Activated CD4-positive, alpha-beta T cell treated with anti-CD3 and anti-CD28 coated beads for 36 hours (primary cell): ENCODE results near the gene DDX23. TPM values are rescaled to one million over a fixed set of nuclear protein-coding genes. Genes with fewer than 3 reads are reported as not detected.
"Not testable (repeated sequence)": the region's sequence is repeated elsewhere in the genome, so short reads cannot be mapped to it uniquely, and the experiment has no call there.

Experiments used
- ATAC-seq: fragments of 200-7000 bp; cut with Tn5 transposase; one replicate; pipeline ENCODE4 v1.10.0; 2021; ENCODE audit warnings: mild to moderate bottlenecking, moderate library complexity
- CTCF ChIA-PET: fragments of 350-600 bp; sonication (Branson Sonifier 250); formaldehyde crosslinking; loops from one replicate; lab custom pipeline; 2021; ENCODE audit warnings: antibody characterized with exemption; lab: Charles Lee
- POLR2A ChIA-PET: fragments of 350-600 bp; sonication (Branson Sonifier 250); formaldehyde crosslinking; loops from one replicate; lab custom pipeline; 2021; ENCODE audit warnings: antibody characterized with exemption, inconsistent platforms; lab: Charles Lee
- DNase-seq: peaks from one replicate; pipeline ENCODE4 v3.0.0-alpha.2; 2020
- H3K27ac Mint-ChIP-seq: one replicate; pipeline ENCODE4 v1.8.0; 2021; ENCODE audit warnings: mixed read lengths
- H3K27me3 Mint-ChIP-seq: one replicate; pipeline ENCODE4 v1.8.0; 2021; ENCODE audit warnings: mixed read lengths
- H3K36me3 Mint-ChIP-seq: one replicate; pipeline ENCODE4 v1.8.0; 2021; ENCODE audit warnings: low read depth, mixed read lengths
- H3K4me1 Mint-ChIP-seq: one replicate; pipeline ENCODE4 v1.8.0; 2021; ENCODE audit warnings: mixed read lengths
- H3K4me3 Mint-ChIP-seq: one replicate; pipeline ENCODE4 v1.8.0; 2021; ENCODE audit warnings: mild to moderate bottlenecking, moderate library complexity, mixed read lengths
- H3K9me3 Mint-ChIP-seq: one replicate; pipeline ENCODE4 v1.8.0; 2021; ENCODE audit warnings: low read depth, mixed read lengths
- intact Hi-C, 2 experiments: fragments of 100-400 bp; cut with DNase I in 1 of 2; cut with micrococcal nuclease in 1 of 2; formaldehyde crosslinking; loops; one replicate each; pipeline versions ENCODE4 v1.14.2 to v1.15.1; 2022 to 2024; cut with DNase I, micrococcal nuclease
- total RNA-seq, 2 experiments: library from RNA; stranded (reverse); gene quantifications; one replicate each; pipeline ENCODE4 v1.2.3, GENCODE V29; 2021

Gene DDX23
- total RNA-seq, 2 experiments from 2014 or later = 115 to 120 TPM

DNA sequence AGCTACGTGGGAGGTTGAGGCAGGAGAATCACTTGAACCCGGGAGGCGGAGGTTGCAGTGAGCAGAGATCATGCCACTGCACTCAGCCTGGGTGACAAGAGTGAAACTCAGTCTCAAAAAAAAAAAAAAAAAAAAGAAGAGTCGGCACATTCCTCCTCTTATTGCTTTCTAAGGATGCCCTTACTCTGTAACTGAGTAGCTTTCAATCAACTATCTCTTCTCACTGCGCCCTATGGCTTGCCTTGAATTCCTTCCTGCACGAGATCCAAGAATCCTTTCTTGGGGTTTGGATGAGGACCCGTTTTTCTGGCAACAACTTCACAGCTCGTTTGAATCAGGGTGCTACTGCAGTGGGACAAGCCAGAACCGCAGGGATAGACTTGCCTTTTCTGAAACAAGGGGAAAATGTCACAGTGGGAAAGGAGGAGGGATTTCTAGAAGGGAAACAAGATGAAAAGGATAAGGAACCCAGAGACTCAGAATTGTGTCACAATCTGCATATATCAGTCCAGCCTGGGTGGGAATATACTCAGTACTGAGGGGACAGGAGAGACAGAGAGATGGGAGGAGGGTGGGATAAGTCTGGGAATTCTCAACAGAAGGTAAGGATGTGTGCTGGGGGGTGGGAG is 29.8 kb upstream of the DDX23 start:
- Mint-ChIP-seq H3K4me1 (peaks cover 7% of the 10 kb centered on the region), H3K27me3 (peaks cover 22% of the 10 kb centered on the region), H3K4me3 (no peak overlapping the region), H3K36me3 (no peaks in the 10 kb centered on the region), H3K27ac (no peak overlapping the region), H3K9me3 (no peaks in the 10 kb centered on the region)
- ChIA-PET CTCF (interaction anchor here (1.6 to 3.9 kb wide), 3 partner anchors 8 to 29 kb away, joined by 4 to 25 read pairs (median 13); partner anchors contain the start of genes DDX23 and RND1), POLR2A (interaction anchor here (0.6 kb wide), 1 partner anchor 30 kb away, joined by 4 read pairs; the partner anchor contains the start of gene DDX23)
- ATAC-seq (no peak), DNase-seq (no peak)
- intact Hi-C loops = no loop called here

DNA sequence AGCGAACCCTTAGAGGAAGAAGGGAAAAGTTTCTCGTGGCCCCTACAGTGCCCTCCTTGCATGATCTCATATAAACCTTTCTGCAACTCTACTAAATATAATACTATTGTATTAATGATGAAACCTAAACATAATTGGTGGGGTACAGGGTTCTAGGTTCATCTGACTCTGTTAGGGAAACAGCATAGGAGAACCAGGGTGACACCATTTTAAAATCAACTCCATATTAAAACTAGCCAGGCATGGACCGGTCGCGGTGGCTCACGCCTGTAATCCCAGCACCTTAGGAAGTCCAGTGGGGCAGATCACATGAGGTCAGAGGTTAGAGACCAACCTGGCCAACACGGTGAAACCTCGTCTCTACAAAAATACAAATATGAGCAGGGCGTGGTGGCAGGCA is 28.7 kb upstream of the DDX23 start:
- H3K36me3 Mint-ChIP-seq = no peaks in the 10 kb centered on the region
- ChIA-PET POLR2A (no interaction called here), CTCF (interaction anchor here (1.6 to 3.9 kb wide), 3 partner anchors 10 to 27 kb away, joined by 4 to 25 read pairs (median 13); partner anchors contain the start of genes DDX23 and RND1)
- no peak for DNase-seq
- H3K27ac Mint-ChIP-seq = no peak overlapping the region
- H3K4me3 Mint-ChIP-seq = no peak overlapping the region
- no peak for ATAC-seq
- H3K27me3 Mint-ChIP-seq = peaks cover 22% of the 10 kb centered on the region
- intact Hi-C loops = no loop called here
- H3K4me1 Mint-ChIP-seq = peaks cover 7% of the 10 kb centered on the region
- H3K9me3 Mint-ChIP-seq = no peaks in the 10 kb centered on the region

DNA sequence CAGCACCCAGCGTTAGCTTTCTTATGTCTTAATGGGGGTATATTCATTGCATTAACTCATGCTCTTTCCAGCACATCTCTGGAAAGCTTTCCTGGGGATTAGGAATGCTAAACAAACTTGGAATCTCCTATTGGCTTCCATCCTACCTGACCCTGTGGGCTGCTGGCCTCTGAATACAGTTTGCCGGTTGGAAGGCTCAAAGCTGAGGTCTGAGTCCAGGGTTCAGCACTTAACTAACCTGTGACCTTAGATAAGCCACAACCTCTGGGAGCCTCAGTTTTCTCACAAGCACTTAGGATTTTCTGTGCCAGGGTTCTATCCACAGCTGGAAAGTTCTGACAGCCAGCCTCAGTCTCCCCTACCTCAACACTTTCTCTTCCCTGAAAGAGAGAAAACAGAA is 26.6 kb upstream of the DDX23 start:
- intact Hi-C loops = no loop called here
- peaks cover 22% of the 10 kb centered on the region for H3K27me3 Mint-ChIP-seq
- H3K36me3 Mint-ChIP-seq = no peaks in the 10 kb centered on the region
- H3K27ac Mint-ChIP-seq = no peak overlapping the region
- ATAC-seq = no peak
- no peak for DNase-seq
- ChIA-PET POLR2A (no interaction called here), CTCF (interaction anchor here (0.6 to 3.9 kb wide), 4 partner anchors 12 to 111 kb away, joined by 3 to 25 read pairs (median 6); no protein-coding TSS in a partner anchor)
- peaks cover 7% of the 10 kb centered on the region for H3K4me1 Mint-ChIP-seq
- no peak overlapping the region for H3K4me3 Mint-ChIP-seq
- H3K9me3 Mint-ChIP-seq = no peaks in the 10 kb centered on the region

DNA sequence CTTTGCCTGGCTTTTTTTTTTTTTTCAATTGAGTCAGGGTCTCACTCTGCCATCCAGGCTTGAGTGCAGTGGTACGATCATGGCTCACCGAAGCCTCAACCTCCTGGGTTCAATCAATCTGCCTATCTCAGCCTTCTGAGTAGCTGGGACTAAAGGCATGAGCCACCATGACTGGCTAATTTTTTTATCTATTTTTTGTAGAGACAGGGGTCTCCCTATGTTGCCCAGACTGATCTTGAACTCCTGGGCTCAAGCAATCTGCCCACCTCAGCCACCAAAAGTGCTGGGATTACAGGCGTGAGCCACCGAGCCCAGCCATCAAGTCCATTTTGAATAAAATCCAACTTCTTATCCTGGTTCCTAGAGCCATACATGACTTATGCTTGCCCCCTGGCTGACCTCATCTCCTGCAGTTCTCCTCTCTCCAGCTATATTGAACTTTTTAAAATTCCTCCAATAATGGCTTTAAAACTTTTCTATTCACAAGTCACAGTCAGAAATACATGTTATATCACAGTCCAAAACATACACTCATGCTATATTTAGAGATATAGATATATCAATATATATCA is 24.1 kb upstream of the DDX23 start:
- Mint-ChIP-seq H3K36me3 (no peaks in the 10 kb centered on the region), H3K27ac (no peak overlapping the region), H3K27me3 (peaks cover 12% of the 10 kb centered on the region), H3K4me3 (no peak overlapping the region), H3K4me1 (no peaks in the 10 kb centered on the region), H3K9me3 (no peaks in the 10 kb centered on the region)
- ChIA-PET CTCF (interaction anchor here (1.1 kb wide), 1 partner anchor 25 kb away, joined by 3 read pairs; no protein-coding TSS in a partner anchor), POLR2A (no interaction called here)
- no peak for DNase-seq
- intact Hi-C loops = no loop called here
- no peak for ATAC-seq

DNA sequence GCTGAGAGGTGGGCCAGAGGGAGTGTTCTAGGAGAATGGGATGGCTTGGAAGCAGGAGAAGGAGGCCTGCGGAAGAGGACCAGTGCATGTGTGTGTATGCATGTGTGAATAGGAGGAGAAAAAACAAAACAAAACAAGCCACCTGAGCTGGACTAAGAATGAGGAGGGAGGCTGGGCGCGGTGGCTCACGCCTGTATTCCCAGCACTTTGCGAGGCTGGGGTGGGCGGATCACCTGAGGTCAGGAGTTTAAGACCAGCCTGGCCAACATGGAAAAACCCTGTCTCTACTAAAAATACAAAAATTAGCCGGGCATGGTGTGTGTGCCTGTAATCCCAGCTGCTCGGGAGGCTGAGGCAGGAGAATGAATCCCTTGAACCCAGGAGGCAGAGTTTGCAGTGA is 21.6 kb upstream of the DDX23 start:
- POLR2A ChIA-PET = interaction anchor here (1.2 kb wide), 1 partner anchor 21 kb away, joined by 3 read pairs; no protein-coding TSS in a partner anchor
- ATAC-seq = not testable (repeated sequence)
- CTCF ChIA-PET = interaction anchor here (0.9 to 2.0 kb wide), 4 partner anchors 14 to 30 kb away, joined by 4 to 17 read pairs (median 5); a partner anchor contains a TSS

DNA sequence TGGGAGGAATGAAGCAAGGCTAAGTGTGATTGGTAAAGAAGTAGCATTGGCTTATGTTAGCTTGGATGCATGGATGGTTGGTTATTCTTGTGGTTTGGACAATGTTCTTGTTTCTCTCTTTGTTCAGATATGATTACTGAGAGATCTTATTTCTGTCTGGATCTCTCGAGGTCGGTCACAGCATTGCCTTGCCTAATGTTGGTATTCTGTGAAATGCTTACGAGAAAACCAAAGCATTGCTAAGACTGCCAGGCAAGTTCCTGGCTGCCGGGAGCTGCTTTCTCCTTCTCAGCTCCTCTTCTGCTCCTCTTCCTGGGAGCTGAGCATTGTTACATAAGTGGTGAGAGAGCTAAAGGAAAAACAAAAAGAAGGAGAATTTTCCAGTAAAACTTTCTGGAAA is 21.1 kb upstream of the DDX23 start:
- CTCF ChIA-PET = interaction anchor here (0.7 to 2.0 kb wide), 5 partner anchors 13 to 38 kb away, joined by 3 to 17 read pairs (median 4); a partner anchor contains a TSS
- intact Hi-C loops = no loop called here
- no peak overlapping the region for H3K4me3 Mint-ChIP-seq
- no peaks in the 10 kb centered on the region for H3K36me3 Mint-ChIP-seq
- POLR2A ChIA-PET = interaction anchor here (1.2 kb wide), 1 partner anchor 20 kb away, joined by 3 read pairs; no protein-coding TSS in a partner anchor
- no peaks in the 10 kb centered on the region for H3K27me3 Mint-ChIP-seq
- H3K4me1 Mint-ChIP-seq = no peaks in the 10 kb centered on the region
- DNase-seq = no peak
- H3K27ac Mint-ChIP-seq = no peak overlapping the region
- no peak for ATAC-seq
- no peaks in the 10 kb centered on the region for H3K9me3 Mint-ChIP-seq

More for the DNA sequence above, 21.6 kb upstream of the DDX23 start:
- DNase-seq, H3K36me3 Mint-ChIP-seq, H3K9me3 Mint-ChIP-seq, H3K27me3 Mint-ChIP-seq, H3K27ac Mint-ChIP-seq, intact Hi-C loops, H3K4me3 Mint-ChIP-seq, H3K4me1 Mint-ChIP-seq: not testable (repeated sequence)

DNA sequence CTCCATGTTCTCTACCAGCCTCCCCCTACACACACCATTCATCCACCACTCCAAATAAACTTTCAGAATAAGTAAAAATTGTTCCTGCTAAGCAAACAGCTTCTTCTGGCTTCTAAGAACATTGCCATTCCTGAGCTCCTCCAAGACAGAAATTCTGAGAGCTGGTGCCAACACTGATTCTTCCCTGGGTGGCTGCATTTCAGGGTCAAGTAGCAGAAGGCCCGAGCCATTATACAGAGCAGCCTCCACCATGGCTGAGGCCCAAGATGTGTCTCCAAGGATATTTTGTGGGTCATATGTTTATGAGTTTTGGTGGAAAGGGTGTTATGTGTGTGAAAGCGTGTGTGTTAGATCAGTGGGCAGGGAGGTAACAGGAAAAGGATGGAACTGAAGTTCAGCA is 17.2 kb upstream of the DDX23 start:
- Mint-ChIP-seq H3K36me3 (no peaks in the 10 kb centered on the region), H3K9me3 (no peaks in the 10 kb centered on the region), H3K4me1 (peaks cover 17% of the 10 kb centered on the region), H3K27me3 (peaks cover 10% of the 10 kb centered on the region), H3K27ac (no peak overlapping the region), H3K4me3 (no peak overlapping the region)
- intact Hi-C loops = no loop called here
- ATAC-seq (no peak), DNase-seq (no peak)
- CTCF ChIA-PET = interaction anchor here (0.9 to 2.6 kb wide), 3 partner anchors 16 to 55 kb away, joined by 3 to 11 read pairs (median 4); no protein-coding TSS in a partner anchor
- POLR2A ChIA-PET = interaction anchor here (0.6 kb wide), 1 partner anchor 319 kb away, joined by 3 read pairs; no protein-coding TSS in a partner anchor

DNA sequence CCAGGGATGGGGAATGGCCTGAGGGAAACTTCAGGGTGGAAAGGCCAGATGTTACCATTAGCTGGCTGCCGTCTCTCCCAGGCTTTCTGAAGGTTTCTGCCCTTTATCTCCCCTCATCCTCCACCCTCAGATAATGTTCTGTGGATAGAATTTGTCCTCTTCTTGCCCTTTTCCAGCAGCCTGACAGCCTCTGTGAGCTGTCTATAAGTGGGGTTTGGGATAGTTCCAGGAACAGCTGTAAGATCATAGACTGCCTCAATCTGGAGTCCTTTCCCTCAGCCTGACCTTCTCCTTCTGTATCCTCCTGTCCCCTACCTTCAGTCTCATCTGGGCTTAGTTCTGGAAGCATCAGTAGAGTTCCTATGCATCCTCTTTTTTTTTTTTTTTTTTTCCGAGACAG is 16.5 kb upstream of the DDX23 start:
- H3K27me3 Mint-ChIP-seq = peaks cover 16% of the 10 kb centered on the region
- intact Hi-C loops = no loop called here
- H3K4me3 Mint-ChIP-seq = no peak overlapping the region
- ChIA-PET POLR2A (no interaction called here), CTCF (interaction anchor here (0.7 to 4.3 kb wide), 2 partner anchors 15 to 146 kb away, joined by 3 to 50 read pairs; partner anchors contain the start of gene DDX23)
- no peak for ATAC-seq
- H3K36me3 Mint-ChIP-seq = no peaks in the 10 kb centered on the region
- peaks cover 21% of the 10 kb centered on the region for H3K4me1 Mint-ChIP-seq
- DNase-seq = no peak
- H3K27ac Mint-ChIP-seq = no peak overlapping the region
- H3K9me3 Mint-ChIP-seq = no peaks in the 10 kb centered on the region

DNA sequence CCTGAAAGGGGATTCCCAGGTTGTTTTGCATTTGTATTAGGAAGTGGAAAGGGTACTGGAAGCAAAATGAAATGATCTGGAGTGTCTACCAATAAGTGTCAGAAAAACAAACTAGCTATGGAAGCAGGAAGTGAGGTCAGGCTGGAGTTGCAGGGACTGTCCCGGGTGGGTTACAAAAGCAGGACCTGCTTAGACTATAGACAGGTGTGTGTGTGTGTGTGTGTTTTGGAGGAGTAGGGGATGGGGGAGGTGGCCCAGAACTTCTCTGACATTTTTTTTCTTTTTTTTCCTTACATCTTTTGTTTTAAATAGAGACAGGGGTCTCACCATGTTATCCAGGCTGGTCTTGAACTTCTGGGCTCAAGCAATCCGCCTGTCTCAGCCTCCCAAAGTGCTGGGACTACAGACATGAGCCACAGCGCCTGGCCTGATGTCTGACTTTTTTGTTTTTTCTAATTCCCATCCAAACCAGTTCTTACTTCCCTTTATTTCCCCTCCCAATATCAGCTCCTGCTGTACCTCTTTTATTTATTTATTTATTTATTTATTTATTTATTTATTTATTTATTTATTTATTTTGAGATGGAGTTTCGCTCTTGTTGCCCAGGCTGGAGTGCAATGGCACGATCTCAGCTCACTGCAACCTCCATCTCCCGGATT is 14.2 kb upstream of the DDX23 start:
- intact Hi-C loops = loop anchor here (1.0 to 2.0 kb wide), 2 partner anchors 13 to 24 kb away; partner anchors contain the start of gene DDX23 (in 1 of the 2)
- H3K9me3 Mint-ChIP-seq = no peaks in the 10 kb centered on the region
- no peaks in the 10 kb centered on the region for H3K36me3 Mint-ChIP-seq
- ChIA-PET POLR2A (interaction anchor here (0.8 to 2.6 kb wide), 7 partner anchors 10 to 500 kb away, joined by 3 to 14 read pairs (median 4); partner anchors contain the start of genes ARF3, DDX23, FKBP11 and TUBA1B), CTCF (interaction anchor here (0.9 to 4.3 kb wide), 12 partner anchors 10 to 113 kb away, joined by 3 to 50 read pairs (median 4); partner anchors contain the start of genes DDX23 and FKBP11)
- H3K27me3 Mint-ChIP-seq = peaks cover 33% of the 10 kb centered on the region
- peak overlapping the region; percentile 74 for H3K4me3 Mint-ChIP-seq
- H3K27ac Mint-ChIP-seq = peak overlapping the region; percentile 85
- ATAC-seq = peak; percentile 76
- no peak for DNase-seq
- peaks cover 21% of the 10 kb centered on the region for H3K4me1 Mint-ChIP-seq

DNA sequence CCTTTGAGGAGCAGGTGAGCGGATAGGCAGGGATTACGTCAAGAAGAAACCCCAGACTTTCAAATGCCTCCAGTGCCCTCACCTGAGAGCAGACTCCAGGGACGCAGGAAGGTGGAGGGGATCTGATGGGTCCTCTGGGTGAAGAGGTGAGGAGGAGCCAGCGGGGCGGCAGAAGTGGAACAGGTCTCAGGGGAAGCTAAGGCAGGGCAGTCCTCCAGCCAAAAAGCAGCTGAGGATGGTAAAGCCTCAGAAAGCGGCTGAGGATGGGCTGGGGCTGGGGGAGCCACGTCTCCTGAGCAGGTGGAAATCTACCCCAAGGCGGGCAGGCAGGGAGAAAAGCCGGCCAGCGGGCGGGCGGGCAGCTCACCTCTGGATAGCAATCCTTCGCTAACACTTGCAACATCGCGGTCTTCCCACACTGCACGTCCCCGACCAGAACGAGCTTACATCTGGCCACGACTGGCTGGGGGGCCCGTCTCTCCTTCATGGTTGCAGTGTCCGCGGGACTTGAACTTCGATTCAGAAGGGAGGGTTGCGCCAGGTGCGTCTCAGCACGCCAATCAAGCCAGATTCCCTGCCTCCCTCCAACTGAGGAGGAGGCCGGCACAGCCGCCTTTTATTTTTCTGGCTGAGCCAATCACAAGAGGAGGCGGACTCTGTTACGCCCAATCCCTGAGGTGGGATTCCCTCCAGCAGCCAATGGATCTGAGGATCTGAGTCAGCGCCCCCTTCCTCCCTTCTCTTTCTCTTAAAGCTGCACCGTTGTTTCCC is 13.5 kb upstream of the DDX23 start, which contains the start of gene RND1:
Gene RND1, minus strand, starts transcription at position 590 of the 771 bp plus-strand sequence. Its CDS starts 103 bp downstream, at position 487.
- H3K4me1 Mint-ChIP-seq = peaks cover 24% of the 10 kb centered on the region

More for the DNA sequence above, 13.5 kb upstream of the DDX23 start, which contains the start of gene RND1:
- ChIA-PET POLR2A (interaction anchor here (0.8 to 2.6 kb wide), 8 partner anchors 9 to 501 kb away, joined by 3 to 14 read pairs (median 4); partner anchors contain the start of genes ARF3, DDX23, FKBP11 and TUBA1B), CTCF (interaction anchor here (0.5 to 4.3 kb wide), 14 partner anchors 10 to 838 kb away, joined by 3 to 50 read pairs (median 4); partner anchors contain the start of genes DDX23 and FKBP11)
- Mint-ChIP-seq H3K27ac (peak within 1 kb of the TSS; percentile 85), H3K4me3 (peak within 1 kb of the TSS; percentile 74), H3K36me3 (peaks cover 2% of the 10 kb centered on the region), H3K9me3 (no peaks in the 10 kb centered on the region), H3K27me3 (peaks cover 33% of the 10 kb centered on the region)
- intact Hi-C loops = loop anchor here (1.0 to 2.0 kb wide), 4 partner anchors 13 to 183 kb away; partner anchors contain the start of genes DDX23 (in 2 of the 2) and KANSL2 (in 1 of the 2)
- DNase-seq (peak; percentile 89), ATAC-seq (peak; percentile 95)
